Measurements from ENCODE around the gene DPP8. TPM values are rescaled to one million over a fixed set of nuclear protein-coding genes. Genes with fewer than 3 reads are reported as not detected.

DPP8 gene
- total and polyA plus RNA-seq, 2 experiments from 2014 or later: 21.7 to 33.5 TPM

DNA sequence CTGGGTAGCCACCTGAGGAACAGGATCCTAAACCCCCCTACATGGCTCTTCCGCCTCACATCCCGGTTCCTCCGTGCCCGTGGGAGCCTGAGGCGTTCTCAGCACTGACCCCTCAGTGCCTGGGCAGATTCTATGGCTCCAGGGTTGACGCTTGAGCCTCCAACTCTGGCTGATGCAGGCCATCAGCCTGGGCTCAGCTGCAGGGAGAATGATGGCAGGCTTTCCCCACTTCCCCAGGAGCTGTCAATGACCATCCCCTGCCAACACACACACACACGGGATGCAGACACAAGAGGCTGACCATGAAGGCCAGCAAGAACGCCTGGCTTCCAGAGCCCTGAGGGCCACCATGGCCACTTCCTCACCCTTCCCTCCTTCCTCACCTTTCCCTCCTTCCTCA, 123.9 kb downstream of the DPP8 start (continued):
- TF ChIP-seq, protein P1, sequence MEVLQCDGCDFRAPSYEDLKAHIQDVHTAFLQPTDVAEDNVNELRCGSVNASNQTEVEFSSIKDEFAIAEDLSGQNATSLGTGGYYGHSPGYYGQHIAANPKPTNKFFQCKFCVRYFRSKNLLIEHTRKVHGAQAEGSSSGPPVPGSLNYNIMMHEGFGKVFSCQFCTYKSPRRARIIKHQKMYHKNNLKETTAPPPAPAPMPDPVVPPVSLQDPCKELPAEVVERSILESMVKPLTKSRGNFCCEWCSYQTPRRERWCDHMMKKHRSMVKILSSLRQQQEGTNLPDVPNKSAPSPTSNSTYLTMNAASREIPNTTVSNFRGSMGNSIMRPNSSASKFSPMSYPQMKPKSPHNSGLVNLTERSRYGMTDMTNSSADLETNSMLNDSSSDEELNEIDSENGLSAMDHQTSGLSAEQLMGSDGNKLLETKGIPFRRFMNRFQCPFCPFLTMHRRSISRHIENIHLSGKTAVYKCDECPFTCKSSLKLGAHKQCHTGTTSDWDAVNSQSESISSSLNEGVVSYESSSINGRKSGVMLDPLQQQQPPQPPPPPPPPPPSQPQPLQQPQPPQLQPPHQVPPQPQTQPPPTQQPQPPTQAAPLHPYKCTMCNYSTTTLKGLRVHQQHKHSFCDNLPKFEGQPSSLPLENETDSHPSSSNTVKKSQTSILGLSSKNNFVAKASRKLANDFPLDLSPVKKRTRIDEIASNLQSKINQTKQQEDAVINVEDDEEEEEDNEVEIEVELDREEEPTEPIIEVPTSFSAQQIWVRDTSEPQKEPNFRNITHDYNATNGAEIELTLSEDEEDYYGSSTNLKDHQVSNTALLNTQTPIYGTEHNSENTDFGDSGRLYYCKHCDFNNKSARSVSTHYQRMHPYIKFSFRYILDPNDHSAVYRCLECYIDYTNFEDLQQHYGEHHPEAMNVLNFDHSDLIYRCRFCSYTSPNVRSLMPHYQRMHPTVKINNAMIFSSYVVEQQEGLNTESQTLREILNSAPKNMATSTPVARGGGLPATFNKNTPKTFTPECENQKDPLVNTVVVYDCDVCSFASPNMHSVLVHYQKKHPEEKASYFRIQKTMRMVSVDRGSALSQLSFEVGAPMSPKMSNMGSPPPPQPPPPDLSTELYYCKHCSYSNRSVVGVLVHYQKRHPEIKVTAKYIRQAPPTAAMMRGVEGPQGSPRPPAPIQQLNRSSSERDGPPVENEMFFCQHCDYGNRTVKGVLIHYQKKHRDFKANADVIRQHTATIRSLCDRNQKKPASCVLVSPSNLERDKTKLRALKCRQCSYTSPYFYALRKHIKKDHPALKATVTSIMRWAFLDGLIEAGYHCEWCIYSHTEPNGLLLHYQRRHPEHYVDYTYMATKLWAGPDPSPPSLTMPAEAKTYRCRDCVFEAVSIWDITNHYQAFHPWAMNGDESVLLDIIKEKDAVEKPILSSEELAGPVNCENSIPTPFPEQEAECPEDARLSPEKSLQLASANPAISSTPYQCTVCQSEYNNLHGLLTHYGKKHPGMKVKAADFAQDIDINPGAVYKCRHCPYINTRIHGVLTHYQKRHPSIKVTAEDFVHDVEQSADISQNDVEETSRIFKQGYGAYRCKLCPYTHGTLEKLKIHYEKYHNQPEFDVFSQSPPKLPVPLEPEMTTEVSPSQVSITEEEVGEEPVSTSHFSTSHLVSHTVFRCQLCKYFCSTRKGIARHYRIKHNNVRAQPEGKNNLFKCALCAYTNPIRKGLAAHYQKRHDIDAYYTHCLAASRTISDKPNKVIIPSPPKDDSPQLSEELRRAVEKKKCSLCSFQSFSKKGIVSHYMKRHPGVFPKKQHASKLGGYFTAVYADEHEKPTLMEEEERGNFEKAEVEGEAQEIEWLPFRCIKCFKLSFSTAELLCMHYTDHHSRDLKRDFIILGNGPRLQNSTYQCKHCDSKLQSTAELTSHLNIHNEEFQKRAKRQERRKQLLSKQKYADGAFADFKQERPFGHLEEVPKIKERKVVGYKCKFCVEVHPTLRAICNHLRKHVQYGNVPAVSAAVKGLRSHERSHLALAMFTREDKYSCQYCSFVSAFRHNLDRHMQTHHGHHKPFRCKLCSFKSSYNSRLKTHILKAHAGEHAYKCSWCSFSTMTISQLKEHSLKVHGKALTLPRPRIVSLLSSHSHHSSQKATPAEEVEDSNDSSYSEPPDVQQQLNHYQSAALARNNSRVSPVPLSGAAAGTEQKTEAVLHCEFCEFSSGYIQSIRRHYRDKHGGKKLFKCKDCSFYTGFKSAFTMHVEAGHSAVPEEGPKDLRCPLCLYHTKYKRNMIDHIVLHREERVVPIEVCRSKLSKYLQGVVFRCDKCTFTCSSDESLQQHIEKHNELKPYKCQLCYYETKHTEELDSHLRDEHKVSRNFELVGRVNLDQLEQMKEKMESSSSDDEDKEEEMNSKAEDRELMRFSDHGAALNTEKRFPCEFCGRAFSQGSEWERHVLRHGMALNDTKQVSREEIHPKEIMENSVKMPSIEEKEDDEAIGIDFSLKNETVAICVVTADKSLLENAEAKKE (CRISPR knock-in tag; IDR thresholded peaks at IDR 0.05): no peak
- TF ChIP-seq POLR2AphosphoS5 (IDR thresholded peaks at IDR 0.05; ENCODE audit: low read depth) (no peak), JUNB (IDR thresholded peaks at IDR 0.05; ENCODE audit: unreplicated experiment) (no peak), CREB1 (CRISPR knock-in tag; IDR thresholded peaks at IDR 0.05; ENCODE audit: low read depth) (no peak), EZH2phosphoT487 (IDR thresholded peaks at IDR 0.05; ENCODE audit: unreplicated experiment) (no peak), NANOG (IDR thresholded peaks at IDR 0.05; ENCODE audit: borderline replicate concordance) (no peak), EZH2 (IDR thresholded peaks at IDR 0.05; ENCODE audit: low read depth, unreplicated experiment) (no peak)
- TF ChIP-seq, protein P2, sequence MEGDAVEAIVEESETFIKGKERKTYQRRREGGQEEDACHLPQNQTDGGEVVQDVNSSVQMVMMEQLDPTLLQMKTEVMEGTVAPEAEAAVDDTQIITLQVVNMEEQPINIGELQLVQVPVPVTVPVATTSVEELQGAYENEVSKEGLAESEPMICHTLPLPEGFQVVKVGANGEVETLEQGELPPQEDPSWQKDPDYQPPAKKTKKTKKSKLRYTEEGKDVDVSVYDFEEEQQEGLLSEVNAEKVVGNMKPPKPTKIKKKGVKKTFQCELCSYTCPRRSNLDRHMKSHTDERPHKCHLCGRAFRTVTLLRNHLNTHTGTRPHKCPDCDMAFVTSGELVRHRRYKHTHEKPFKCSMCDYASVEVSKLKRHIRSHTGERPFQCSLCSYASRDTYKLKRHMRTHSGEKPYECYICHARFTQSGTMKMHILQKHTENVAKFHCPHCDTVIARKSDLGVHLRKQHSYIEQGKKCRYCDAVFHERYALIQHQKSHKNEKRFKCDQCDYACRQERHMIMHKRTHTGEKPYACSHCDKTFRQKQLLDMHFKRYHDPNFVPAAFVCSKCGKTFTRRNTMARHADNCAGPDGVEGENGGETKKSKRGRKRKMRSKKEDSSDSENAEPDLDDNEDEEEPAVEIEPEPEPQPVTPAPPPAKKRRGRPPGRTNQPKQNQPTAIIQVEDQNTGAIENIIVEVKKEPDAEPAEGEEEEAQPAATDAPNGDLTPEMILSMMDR (conservative IDR thresholded peaks at IDR 0.05; ENCODE audit: low read depth in 2 of 2): no peak
- TF ChIP-seq, protein P3, sequence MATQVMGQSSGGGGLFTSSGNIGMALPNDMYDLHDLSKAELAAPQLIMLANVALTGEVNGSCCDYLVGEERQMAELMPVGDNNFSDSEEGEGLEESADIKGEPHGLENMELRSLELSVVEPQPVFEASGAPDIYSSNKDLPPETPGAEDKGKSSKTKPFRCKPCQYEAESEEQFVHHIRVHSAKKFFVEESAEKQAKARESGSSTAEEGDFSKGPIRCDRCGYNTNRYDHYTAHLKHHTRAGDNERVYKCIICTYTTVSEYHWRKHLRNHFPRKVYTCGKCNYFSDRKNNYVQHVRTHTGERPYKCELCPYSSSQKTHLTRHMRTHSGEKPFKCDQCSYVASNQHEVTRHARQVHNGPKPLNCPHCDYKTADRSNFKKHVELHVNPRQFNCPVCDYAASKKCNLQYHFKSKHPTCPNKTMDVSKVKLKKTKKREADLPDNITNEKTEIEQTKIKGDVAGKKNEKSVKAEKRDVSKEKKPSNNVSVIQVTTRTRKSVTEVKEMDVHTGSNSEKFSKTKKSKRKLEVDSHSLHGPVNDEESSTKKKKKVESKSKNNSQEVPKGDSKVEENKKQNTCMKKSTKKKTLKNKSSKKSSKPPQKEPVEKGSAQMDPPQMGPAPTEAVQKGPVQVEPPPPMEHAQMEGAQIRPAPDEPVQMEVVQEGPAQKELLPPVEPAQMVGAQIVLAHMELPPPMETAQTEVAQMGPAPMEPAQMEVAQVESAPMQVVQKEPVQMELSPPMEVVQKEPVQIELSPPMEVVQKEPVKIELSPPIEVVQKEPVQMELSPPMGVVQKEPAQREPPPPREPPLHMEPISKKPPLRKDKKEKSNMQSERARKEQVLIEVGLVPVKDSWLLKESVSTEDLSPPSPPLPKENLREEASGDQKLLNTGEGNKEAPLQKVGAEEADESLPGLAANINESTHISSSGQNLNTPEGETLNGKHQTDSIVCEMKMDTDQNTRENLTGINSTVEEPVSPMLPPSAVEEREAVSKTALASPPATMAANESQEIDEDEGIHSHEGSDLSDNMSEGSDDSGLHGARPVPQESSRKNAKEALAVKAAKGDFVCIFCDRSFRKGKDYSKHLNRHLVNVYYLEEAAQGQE (IDR thresholded peaks at IDR 0.05; ENCODE audit: unreplicated experiment): no peak
